ENCODE measurements around the gene ACTC1. TPM values are rescaled to one million over a fixed set of nuclear protein-coding genes. Genes with fewer than 3 reads are reported as not detected.
"Not testable (repeated sequence)": the region's sequence is repeated elsewhere in the genome, so short reads cannot be mapped to it uniquely, and the experiment has no call there.

Gene ACTC1
- not detected for total RNA-seq

DNA sequence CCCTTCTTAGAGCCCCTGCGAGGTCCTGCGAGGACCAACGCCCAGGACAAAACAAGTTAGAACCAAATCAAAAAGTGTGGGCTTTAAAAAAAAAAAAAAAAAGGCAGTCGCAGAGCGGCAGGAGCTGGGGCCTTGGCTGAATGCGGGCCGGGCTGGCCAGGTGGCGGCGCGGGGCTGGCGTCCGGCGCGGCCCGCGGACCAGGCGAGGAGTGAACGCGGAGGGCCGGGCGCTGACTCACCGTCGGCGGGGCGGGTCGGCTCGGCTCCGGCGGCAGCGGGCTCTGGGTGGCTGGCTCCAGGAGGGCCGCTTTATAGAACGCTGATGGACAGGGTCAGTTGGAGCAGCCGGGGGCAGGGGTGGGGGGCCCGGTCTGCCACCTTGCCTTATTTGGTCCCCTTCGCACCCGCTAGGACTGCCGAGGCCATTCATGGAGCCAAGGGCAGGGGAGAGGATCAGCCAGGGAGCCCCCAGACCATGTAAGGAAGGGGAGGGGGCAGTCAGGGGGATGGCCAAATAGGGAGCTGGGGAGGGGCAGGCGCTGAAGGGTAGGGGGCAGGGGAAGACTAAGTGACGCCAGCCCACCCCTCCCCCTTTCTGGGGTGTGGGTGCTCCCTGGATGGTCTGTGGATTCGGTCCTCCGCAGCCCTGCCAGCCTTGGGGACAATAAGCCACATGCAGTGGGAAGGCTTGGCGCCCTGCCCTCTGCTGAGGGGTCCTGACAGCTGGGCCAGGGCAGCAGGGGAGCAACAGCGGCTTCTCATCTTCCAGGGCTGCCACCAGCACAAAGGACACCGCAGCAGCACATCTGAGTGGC lies at the start of gene ACTC1:
TSS of gene ACTC1 (minus strand) at position 283 of the 815 bp plus-strand sequence. CDS start 741 bp downstream, outside the sequence.
- Mint-ChIP-seq H3K36me3 (no peaks in the 10 kb centered on the region), H3K9me3 (ENCODE audit: low read depth) (no peaks in the 10 kb centered on the region), H3K27ac (no peak within 1 kb of the TSS), H3K4me3 (no peak within 1 kb of the TSS), H3K27me3 (peaks cover 72% of the 10 kb centered on the region), H3K4me1 (no peaks in the 10 kb centered on the region)
- ATAC-seq = no peak
- CTCF ChIA-PET = no interaction called here
- DNase-seq = no peak

DNA sequence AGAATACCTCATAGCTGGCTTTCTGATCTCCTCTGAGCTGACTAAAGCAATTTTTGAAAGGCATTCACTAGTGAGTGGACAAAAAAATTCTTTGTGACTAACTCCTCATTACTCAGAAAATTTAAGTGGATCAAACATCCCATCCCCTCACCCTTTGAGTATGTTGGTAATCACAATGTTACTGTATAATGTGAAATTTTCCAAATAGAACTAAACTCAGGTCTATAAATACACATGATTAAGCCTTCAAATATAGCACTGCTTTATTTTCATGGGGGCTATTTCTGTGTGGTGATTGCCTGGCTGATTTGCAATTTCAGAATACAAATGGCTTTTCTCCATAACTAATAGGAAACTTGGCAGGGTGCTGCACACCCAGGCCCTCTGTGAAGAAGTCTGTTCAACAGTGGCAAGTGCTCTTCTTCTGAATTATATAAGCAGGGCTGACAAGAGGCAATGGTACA lies 45.9 kb upstream of the ACTC1 start:
- no peaks in the 10 kb centered on the region for H3K27me3 Mint-ChIP-seq
- CTCF ChIA-PET = no interaction called here
- DNase-seq (no peak), ATAC-seq (no peak)
- H3K27ac Mint-ChIP-seq = no peak overlapping the region
- no peaks in the 10 kb centered on the region for H3K4me1 Mint-ChIP-seq
- H3K9me3 Mint-ChIP-seq (ENCODE audit: low read depth) = no peaks in the 10 kb centered on the region
- no peaks in the 10 kb centered on the region for H3K36me3 Mint-ChIP-seq
- no peak overlapping the region for H3K4me3 Mint-ChIP-seq

GRCh38 chr15:34838282-34838681 lies 42.9 kb upstream of the ACTC1 start:
- H3K27me3 Mint-ChIP-seq = peaks cover 14% of the 10 kb centered on the region
- H3K4me3 Mint-ChIP-seq = no peak overlapping the region
- CTCF ChIA-PET = no interaction called here
- H3K9me3 Mint-ChIP-seq (ENCODE audit: low read depth) = no peaks in the 10 kb centered on the region
- ATAC-seq (no peak), DNase-seq (no peak)
- no peaks in the 10 kb centered on the region for H3K36me3 Mint-ChIP-seq
- H3K27ac Mint-ChIP-seq = no peak overlapping the region
- H3K4me1 Mint-ChIP-seq = no peaks in the 10 kb centered on the region

DNA sequence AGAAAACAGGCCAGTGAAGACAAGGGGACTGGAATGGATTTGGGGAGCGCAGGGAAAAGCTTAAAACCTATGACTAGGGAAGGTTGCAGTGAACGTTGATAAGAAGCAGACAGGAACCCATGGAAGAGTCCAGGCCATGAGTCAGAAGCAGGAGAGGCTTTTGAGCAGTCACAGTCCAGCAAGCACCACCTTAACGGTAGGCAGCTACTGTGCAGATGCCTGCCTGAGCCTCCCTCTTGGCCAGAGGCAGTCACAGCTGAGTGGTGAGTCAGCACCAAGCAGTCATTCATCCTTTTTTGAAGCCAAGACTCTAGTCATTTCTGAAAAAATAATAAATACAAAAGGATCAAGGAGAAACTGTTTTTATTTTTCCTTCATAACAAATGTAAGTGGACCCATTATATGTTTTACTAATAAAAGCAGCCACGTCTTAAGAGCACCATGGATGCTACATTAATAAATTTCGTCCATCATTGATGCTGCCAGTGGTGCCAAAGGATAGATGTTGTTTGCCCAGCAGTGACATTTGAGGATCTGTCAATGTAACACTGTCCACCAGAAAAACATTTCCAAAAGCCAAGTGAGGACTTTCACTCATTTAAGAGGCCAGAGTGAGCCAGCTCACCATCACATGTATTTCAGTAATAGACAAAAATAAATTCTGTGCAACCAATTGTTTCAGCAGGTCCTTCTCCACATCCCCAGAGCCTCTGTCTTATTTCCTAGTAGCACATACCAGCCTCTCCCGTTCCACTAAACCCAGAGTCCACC lies 42.1 kb upstream of the ACTC1 start:
- H3K27ac Mint-ChIP-seq = no peak overlapping the region
- ATAC-seq (no peak), DNase-seq (no peak)
- no peaks in the 10 kb centered on the region for H3K4me1 Mint-ChIP-seq
- H3K4me3 Mint-ChIP-seq = no peak overlapping the region
- CTCF ChIA-PET = no interaction called here
- H3K9me3 Mint-ChIP-seq (ENCODE audit: low read depth) = no peaks in the 10 kb centered on the region
- peaks cover 14% of the 10 kb centered on the region for H3K27me3 Mint-ChIP-seq
- no peaks in the 10 kb centered on the region for H3K36me3 Mint-ChIP-seq

DNA sequence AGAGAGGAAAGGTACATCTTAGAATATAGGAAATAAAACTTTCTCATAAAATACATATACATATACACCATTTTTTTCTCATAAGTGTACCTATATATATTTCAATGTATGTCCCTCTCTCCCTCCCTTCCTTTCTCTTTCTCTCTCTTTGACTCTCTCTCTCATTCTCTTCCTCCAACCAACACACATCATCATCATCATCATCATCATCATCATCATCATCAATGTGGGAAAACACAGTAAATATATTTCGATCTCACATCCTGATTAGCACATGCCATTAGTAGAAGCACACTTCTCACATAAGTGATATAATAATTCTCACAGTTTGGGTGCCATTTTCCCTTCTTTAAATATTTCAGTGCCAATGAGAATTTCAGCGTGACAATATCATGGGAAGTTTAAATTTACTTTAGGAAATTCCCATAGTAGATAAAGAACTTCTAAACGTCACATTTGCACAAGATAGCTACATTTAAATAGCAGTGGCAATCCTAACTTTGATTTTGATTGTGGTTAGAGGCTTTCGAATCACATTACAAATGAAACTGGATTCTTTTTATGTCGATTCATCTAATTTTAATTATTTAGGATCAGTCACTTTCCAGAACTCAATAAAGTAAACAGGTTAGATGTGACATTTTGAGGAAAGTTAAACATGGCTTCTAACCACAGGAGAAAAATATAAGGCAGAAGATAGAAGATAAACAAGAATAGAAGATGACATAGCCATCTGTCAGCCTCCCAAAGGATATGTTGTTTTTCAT lies 33.0 kb upstream of the ACTC1 start:
- H3K9me3 Mint-ChIP-seq (ENCODE audit: low read depth) = no peaks in the 10 kb centered on the region
- H3K4me1 Mint-ChIP-seq = no peaks in the 10 kb centered on the region
- H3K4me3 Mint-ChIP-seq = no peak overlapping the region
- H3K27me3 Mint-ChIP-seq = peaks cover 39% of the 10 kb centered on the region
- no peak overlapping the region for H3K27ac Mint-ChIP-seq
- no peak for DNase-seq
- no peaks in the 10 kb centered on the region for H3K36me3 Mint-ChIP-seq
- CTCF ChIA-PET = no interaction called here
- no peak for ATAC-seq

GRCh38 chr15:34821831-34822230 lies 26.5 kb upstream of the ACTC1 start:
- Mint-ChIP-seq H3K9me3 (ENCODE audit: low read depth) (no peaks in the 10 kb centered on the region), H3K27me3 (peaks cover 52% of the 10 kb centered on the region), H3K36me3 (no peaks in the 10 kb centered on the region), H3K4me3 (no peak overlapping the region), H3K27ac (no peak overlapping the region), H3K4me1 (no peaks in the 10 kb centered on the region)
- ATAC-seq (no peak), DNase-seq (no peak)
- CTCF ChIA-PET = no interaction called here

- peaks cover 50% of the 10 kb centered on the region for H3K27me3 Mint-ChIP-seq
- DNase-seq (no peak), ATAC-seq (no peak)
- no peaks in the 10 kb centered on the region for H3K36me3 Mint-ChIP-seq
- CTCF ChIA-PET = interaction anchor here (0.9 kb wide), 1 partner anchor 10 kb away, joined by 3 read pairs; no protein-coding TSS in a partner anchor
- H3K9me3 Mint-ChIP-seq (ENCODE audit: low read depth) = no peaks in the 10 kb centered on the region
- no peak overlapping the region for H3K27ac Mint-ChIP-seq
- H3K4me3 Mint-ChIP-seq = no peak overlapping the region
- no peaks in the 10 kb centered on the region for H3K4me1 Mint-ChIP-seq
Measured at GRCh38 chr15:34820110-34820509, 24.8 kb upstream of the ACTC1 start.

DNA sequence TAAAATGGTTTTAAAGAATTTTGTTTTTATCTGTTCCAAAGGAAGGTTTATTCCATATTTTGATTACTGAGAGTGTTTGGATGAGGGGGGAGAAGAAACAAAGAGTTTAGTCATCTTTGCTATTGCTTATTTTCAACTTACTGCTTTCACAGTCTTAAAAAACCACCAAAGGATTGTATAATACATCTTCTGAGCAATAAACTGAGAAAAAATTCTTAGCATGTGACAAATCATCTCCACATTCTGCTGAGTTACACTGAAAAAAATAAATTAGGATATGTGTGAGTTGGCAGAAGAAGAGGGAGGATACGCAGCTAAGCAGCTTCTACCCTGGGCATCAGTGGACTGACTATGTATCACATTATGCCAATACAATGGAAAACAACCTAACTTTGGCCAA lies 23.2 kb upstream of the ACTC1 start:
- Mint-ChIP-seq H3K9me3 (ENCODE audit: low read depth) (no peaks in the 10 kb centered on the region), H3K4me1 (no peaks in the 10 kb centered on the region), H3K36me3 (no peaks in the 10 kb centered on the region), H3K4me3 (no peak overlapping the region), H3K27ac (no peak overlapping the region), H3K27me3 (peaks cover 52% of the 10 kb centered on the region)
- ATAC-seq (no peak), DNase-seq (no peak)
- CTCF ChIA-PET = no interaction called here

DNA sequence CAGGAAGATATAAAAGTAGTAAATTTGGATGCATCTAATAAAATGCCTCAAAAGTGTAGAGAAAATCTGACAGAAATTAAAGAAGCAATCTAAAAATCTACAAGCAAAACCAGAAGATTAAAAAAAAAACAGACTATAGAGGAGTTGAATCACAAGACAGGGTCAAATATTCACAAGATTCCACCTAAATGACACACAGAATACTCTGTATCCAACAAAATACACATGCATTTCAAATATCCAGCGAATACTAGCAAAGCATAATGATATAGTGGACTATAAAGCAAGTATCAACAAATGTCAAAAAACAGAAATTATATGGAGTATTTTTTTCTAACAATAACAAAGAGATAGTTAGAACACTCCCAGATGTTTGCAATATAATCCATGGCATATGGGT lies 20.5 kb upstream of the ACTC1 start:
- Mint-ChIP-seq H3K36me3 (no peaks in the 10 kb centered on the region), H3K27me3 (peaks cover 54% of the 10 kb centered on the region), H3K4me3 (no peak overlapping the region), H3K9me3 (ENCODE audit: low read depth) (no peaks in the 10 kb centered on the region), H3K4me1 (no peaks in the 10 kb centered on the region), H3K27ac (no peak overlapping the region)
- DNase-seq (no peak), ATAC-seq (no peak)
- CTCF ChIA-PET = no interaction called here

- Mint-ChIP-seq H3K27me3 (peaks cover 41% of the 10 kb centered on the region), H3K4me1 (no peaks in the 10 kb centered on the region), H3K27ac (no peak overlapping the region), H3K4me3 (no peak overlapping the region), H3K9me3 (ENCODE audit: low read depth) (no peaks in the 10 kb centered on the region), H3K36me3 (no peaks in the 10 kb centered on the region)
- CTCF ChIA-PET = no interaction called here
- ATAC-seq = no peak
- no peak for DNase-seq
Measured at GRCh38 chr15:34813446-34814190, 18.3 kb upstream of the ACTC1 start.

DNA sequence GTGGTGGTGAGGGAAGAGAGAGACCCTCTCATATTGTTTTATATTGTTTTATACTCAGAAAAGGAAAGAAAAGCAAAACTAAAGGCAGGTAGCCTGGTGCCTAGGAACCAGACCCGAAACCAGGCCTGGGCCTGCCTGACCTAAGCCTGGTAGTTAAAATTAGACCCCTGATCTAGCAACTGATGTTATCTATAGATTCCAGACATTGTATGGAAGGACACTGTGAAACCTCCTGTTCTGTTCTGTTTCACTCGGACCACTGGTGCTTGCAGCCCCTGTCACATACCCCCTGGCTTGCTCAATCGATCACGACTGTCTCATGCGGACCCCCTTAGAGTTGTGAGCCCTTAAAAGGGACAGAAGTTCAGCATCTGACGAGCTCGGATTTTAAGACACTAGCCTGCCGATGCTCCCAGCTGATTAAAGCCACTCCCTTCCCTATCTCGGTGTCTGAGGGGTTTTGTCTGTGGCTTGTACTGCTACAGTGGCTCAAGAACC lies 17.6 kb upstream of the ACTC1 start:
- H3K9me3 Mint-ChIP-seq (ENCODE audit: low read depth); CTCF ChIA-PET; H3K4me1 Mint-ChIP-seq: not testable (repeated sequence)

GRCh38 chr15:34812369-34812768 lies 17.0 kb upstream of the ACTC1 start:
- CTCF ChIA-PET = no interaction called here
- Mint-ChIP-seq H3K27ac (no peak overlapping the region), H3K36me3 (no peaks in the 10 kb centered on the region), H3K4me3 (no peak overlapping the region), H3K9me3 (ENCODE audit: low read depth) (no peaks in the 10 kb centered on the region), H3K27me3 (peaks cover 38% of the 10 kb centered on the region), H3K4me1 (no peaks in the 10 kb centered on the region)
- DNase-seq = no peak
- ATAC-seq = no peak

More for the DNA sequence above, 17.6 kb upstream of the ACTC1 start:
- not testable (repeated sequence) for H3K36me3 Mint-ChIP-seq, ATAC-seq, H3K4me3 Mint-ChIP-seq, H3K27ac Mint-ChIP-seq, DNase-seq
- peaks cover 41% of the 10 kb centered on the region for H3K27me3 Mint-ChIP-seq

Measured in activated CD8-positive, alpha-beta memory T cell treated with anti-CD3 and anti-CD28 coated beads, Interleukin-2, amount 10 ng/mL, durations not matched to agents 7 days and 5 days (primary cell).